Hepatocyte (in vitro differentiated cells): Measurements from ENCODE around the gene FIS1. TPM values are rescaled to one million over a fixed set of nuclear protein-coding genes. Genes with fewer than 3 reads are reported as not detected.
A peak's percentile ranks its signal among the peaks of the same experiment; 100 is the strongest.

Experiments used
- DNase-seq: peaks from one replicate; pipeline ENCODE4 v3.0.0-alpha.2; 2016; ENCODE audit warnings: low spot score
- H2AFZ ChIP-seq: fragments of 200-600 bp; sonication (generic); 2 replicates; pipeline ENCODE4 v1.6.0; 2016; ENCODE audit warnings: antibody characterized with exemption, mild to moderate bottlenecking
- H3K27ac ChIP-seq: fragments of 200-600 bp; sonication (generic); 2 replicates; pipeline ENCODE4 v1.5.1; 2016; ENCODE audit warnings: mild to moderate bottlenecking
- H3K27me3 ChIP-seq: fragments of 200-600 bp; sonication (generic); 2 replicates; pipeline ENCODE4 v1.6.1; 2016
- H3K36me3 ChIP-seq: fragments of 200-600 bp; sonication (generic); replicated peaks from 2 replicates; pipeline ENCODE4 v1.5.1; 2016; ENCODE audit warnings: low read depth; ENCODE audit not compliant: insufficient read depth
- H3K4me1 ChIP-seq: fragments of 200-600 bp; sonication (generic); 2 replicates; pipeline ENCODE4 v1.5.1; 2016; ENCODE audit warnings: mild to moderate bottlenecking, moderate library complexity; ENCODE audit not compliant: insufficient read depth
- H3K4me2 ChIP-seq: fragments of 200-600 bp; sonication (generic); 2 replicates; pipeline ENCODE4 v1.6.0; 2016
- H3K4me3 ChIP-seq: fragments of 200-600 bp; sonication (generic); 2 replicates; pipeline ENCODE4 v1.5.1; 2016; ENCODE audit warnings: mild to moderate bottlenecking
- H3K79me2 ChIP-seq: fragments of 200-600 bp; sonication (generic); 2 replicates; pipeline ENCODE4 v1.6.0; 2017; ENCODE audit warnings: mild to moderate bottlenecking
- H3K9me2 ChIP-seq: fragments of 200-600 bp; sonication (generic); replicated peaks from 2 replicates; pipeline ENCODE4 v1.6.0; 2017; ENCODE audit warnings: mild to moderate bottlenecking; ENCODE audit not compliant: insufficient read depth
- H3K9me3 ChIP-seq: fragments of 200-600 bp; sonication (generic); 2 replicates; pipeline ENCODE4 v1.5.1; 2016; ENCODE audit warnings: low read depth, mild to moderate bottlenecking
- H4K20me1 ChIP-seq: fragments of 200-600 bp; sonication (generic); 2 replicates; pipeline ENCODE4 v1.6.0; 2016; ENCODE audit warnings: mild to moderate bottlenecking; ENCODE audit not compliant: insufficient read depth, poor library complexity, severe bottlenecking
- CTCF ChIP-seq: fragments of 200-600 bp; sonication (generic); IDR thresholded peaks from 2 replicates; pipeline ENCODE4 v1.5.1; 2016; ENCODE audit warnings: antibody characterized with exemption, mild to moderate bottlenecking; ENCODE audit not compliant: poor library complexity
- EZH2 ChIP-seq: fragments of 200-600 bp; sonication (generic); IDR thresholded peaks from 2 replicates; pipeline ENCODE4 v1.6.1; 2016; ENCODE audit warnings: antibody characterized with exemption, mild to moderate bottlenecking, borderline replicate concordance
- EZH2phosphoT487 ChIP-seq: fragments of 200-600 bp; sonication (generic); IDR thresholded peaks from one replicate; pipeline ENCODE4 v1.6.1; 2018; ENCODE audit warnings: antibody characterized with exemption, mild to moderate bottlenecking, low read depth, moderate library complexity; ENCODE audit not compliant: unreplicated experiment, severe bottlenecking
- WGBS: methylation state at CpG from one replicate; pipeline ENCODE4 v1.1.6; 2016; ENCODE audit warnings: low lambda C conversion rate; ENCODE audit errors: missing lambda C conversion rate; 5-methylcytosine and 5-hydroxymethylcytosine counted together
- polyA plus RNA-seq: library from polyadenylated mRNA; unstranded; fragments of >200 nt; fragmentation: Nextera tagmentation; extraction: Ambion mirVana; gene quantifications from 2 replicates; pipeline ENCODE4 v1.2.1, GENCODE V29; 2016
- total RNA-seq: library from RNA; depleted of rRNA; stranded (reverse); fragments of >200 nt; gene quantifications from 2 replicates; pipeline ENCODE4 v1.2.3, GENCODE V29; 2014

Gene FIS1
- total and polyA plus RNA-seq, 2 experiments from 2014 or later = 150 to 193 TPM

DNA sequence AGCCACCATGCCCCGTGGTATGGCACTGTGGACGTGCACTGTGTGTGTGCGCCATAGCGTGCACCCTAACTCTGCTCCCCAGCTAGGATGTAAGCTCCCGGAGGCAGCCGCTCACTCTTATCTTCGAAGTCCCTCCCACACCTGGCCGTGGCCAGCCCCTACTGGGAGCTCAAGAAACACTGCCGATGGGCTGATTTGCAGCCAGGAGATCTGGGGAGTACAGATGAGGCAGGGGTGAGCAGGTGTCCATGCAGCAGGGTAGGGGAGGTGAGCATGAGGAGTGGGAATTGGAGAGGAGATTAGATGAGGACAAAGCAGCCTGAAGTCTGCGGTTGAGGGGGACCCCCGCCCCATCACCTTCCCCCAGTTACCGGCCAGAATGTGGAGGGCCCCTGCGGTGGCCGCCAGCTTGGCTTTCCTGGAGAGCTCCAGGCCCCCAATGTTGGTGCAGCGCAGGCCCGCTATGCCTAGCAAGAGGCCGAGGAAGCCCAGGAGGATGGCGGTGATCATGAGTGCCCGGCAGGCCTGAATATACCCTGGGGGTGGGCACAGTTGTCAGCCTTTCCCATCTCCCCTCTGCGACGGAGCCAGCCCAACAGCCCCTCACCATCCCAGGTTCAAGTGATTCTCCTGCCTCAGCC, 10.9 kb downstream of the FIS1 start:
- H2AFZ ChIP-seq = no peak overlapping the region
- no peaks in the 10 kb centered on the region for H3K27me3 ChIP-seq
- no peaks in the 10 kb centered on the region for H3K79me2 ChIP-seq
- WGBS = 86% methylated on average over 20 of the region's 21 CpGs
- H3K4me3 ChIP-seq = no peak overlapping the region
- no peaks in the 10 kb centered on the region for H4K20me1 ChIP-seq
- DNase-seq = no peak
- no peak for TF ChIP-seq EZH2phosphoT487
- no peak for TF ChIP-seq CTCF
- no peak for TF ChIP-seq EZH2
- H3K9me2 ChIP-seq = no peaks in the 10 kb centered on the region
- H3K9me3 ChIP-seq = no peaks in the 10 kb centered on the region
- no peaks in the 10 kb centered on the region for H3K36me3 ChIP-seq
- H3K4me2 ChIP-seq = no peak overlapping the region
- H3K4me1 ChIP-seq = peaks cover 17% of the 10 kb centered on the region
- H3K27ac ChIP-seq = no peak overlapping the region

DNA sequence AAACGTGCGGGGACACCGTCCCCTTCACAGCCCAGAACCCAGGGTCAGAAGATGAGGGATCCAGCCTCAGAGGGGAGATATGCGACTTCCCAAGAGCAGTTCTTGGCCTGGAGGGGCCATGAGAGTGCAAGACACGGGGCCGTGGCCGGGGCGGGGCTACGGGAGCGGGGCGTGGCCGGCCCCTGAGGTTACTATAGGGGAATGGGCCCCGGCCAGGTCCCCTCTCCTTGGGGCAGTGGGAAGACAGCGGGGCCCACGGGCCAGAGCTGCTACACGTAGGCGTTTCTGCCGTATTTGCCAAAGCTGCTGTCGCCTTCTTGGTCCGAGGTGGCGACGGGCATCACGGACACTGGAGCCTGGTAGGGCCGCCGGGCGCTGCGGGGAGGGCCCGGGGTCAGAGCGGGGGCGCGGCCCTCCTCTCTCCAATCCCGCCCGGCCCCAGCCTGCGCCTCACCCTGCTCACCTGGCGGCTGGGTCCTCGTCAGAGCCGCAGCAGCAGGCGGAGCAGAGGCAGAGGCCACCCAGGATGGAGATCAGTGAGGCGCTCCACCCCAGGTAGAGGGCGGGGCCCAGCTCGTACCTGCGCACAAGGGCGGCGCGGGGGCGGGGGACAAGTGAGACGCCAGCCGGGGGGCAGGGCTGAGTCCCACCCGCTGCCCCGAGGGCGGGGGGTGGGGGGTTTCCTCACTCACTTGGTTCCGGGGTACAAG, 12.6 kb downstream of the FIS1 start:
- 5% methylated on average over 29 of the region's 52 CpGs for WGBS
- TF ChIP-seq CTCF = no peak
- no peaks in the 10 kb centered on the region for H4K20me1 ChIP-seq
- peak overlapping the region; percentile 19 for H3K4me3 ChIP-seq
- H3K4me2 ChIP-seq = peak overlapping the region; percentile 87
- no peaks in the 10 kb centered on the region for H3K9me2 ChIP-seq
- H3K36me3 ChIP-seq = no peaks in the 10 kb centered on the region
- H3K27ac ChIP-seq = peak overlapping the region; percentile 88
- peaks cover 17% of the 10 kb centered on the region for H3K4me1 ChIP-seq
- peak overlapping the region; percentile 59 for H2AFZ ChIP-seq
- no peaks in the 10 kb centered on the region for H3K27me3 ChIP-seq
- H3K79me2 ChIP-seq = no peaks in the 10 kb centered on the region
- H3K9me3 ChIP-seq = no peaks in the 10 kb centered on the region
- DNase-seq = peak; percentile 90

- TF ChIP-seq EZH2phosphoT487 (no peak), EZH2 (peak; percentile 36)
- DNase-seq = peak; percentile 58
These were observed 13.2 kb downstream of the FIS1 start for GRCh38 chr7:101231644-101232043.

DNA sequence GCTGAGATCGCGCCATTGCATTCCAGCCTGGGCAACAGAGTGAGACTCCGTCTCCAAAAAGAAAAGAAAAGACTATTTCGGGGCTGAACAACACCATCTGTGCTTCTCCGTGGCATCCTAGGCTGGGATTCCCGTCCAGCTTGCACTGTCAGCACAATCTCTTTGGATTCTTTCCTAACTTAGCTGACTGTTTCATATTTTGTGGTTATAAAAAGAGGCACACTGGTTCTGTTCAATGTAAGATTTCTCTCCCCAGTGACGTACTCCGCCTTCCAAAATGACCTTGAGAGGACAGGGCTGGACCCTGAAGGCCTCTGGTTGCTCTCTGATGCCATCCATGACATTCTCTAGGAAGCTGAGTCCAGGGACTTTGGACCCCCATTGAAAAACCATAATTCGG, 18.2 kb downstream of the FIS1 start:
- Histone ChIP-seq H2AFZ (no peak overlapping the region), H3K27ac (peak overlapping the region; percentile 21), H3K9me3 (no peaks in the 10 kb centered on the region), H3K27me3 (no peaks in the 10 kb centered on the region), H3K79me2 (peaks cover 1% of the 10 kb centered on the region), H3K4me3 (no peak overlapping the region), H3K9me2 (no peaks in the 10 kb centered on the region), H3K4me2 (no peak overlapping the region), H3K36me3 (no peaks in the 10 kb centered on the region), H3K4me1 (peaks cover 4% of the 10 kb centered on the region), H4K20me1 (no peaks in the 10 kb centered on the region)
- TF ChIP-seq CTCF (no peak), EZH2phosphoT487 (no peak), EZH2 (no peak)
- no peak for DNase-seq
- WGBS = 90% methylated on average over 9 of the region's 9 CpGs

More at GRCh38 chr7:101231644-101232043, 13.2 kb downstream of the FIS1 start:
- 40% methylated on average over 7 of the region's 7 CpGs for WGBS
- Histone ChIP-seq H3K9me2 (no peaks in the 10 kb centered on the region), H3K36me3 (no peaks in the 10 kb centered on the region), H3K4me1 (peaks cover 17% of the 10 kb centered on the region), H3K27ac (peak overlapping the region; percentile 88), H3K4me3 (peak overlapping the region; percentile 19), H3K27me3 (no peaks in the 10 kb centered on the region), H3K9me3 (no peaks in the 10 kb centered on the region), H3K79me2 (no peaks in the 10 kb centered on the region), H2AFZ (no peak overlapping the region), H4K20me1 (no peaks in the 10 kb centered on the region), H3K4me2 (peak overlapping the region; percentile 87)
